GM19452 (cell line): ENCODE measurements around the gene FSIP1.

Source experiments
- ATAC-seq: cut with Tn5 transposase; IDR thresholded peaks from one replicate; pipeline ENCODE4 v1.9.1; 2021; ENCODE audit not compliant: unreplicated experiment

The FSIP1 gene

DNA sequence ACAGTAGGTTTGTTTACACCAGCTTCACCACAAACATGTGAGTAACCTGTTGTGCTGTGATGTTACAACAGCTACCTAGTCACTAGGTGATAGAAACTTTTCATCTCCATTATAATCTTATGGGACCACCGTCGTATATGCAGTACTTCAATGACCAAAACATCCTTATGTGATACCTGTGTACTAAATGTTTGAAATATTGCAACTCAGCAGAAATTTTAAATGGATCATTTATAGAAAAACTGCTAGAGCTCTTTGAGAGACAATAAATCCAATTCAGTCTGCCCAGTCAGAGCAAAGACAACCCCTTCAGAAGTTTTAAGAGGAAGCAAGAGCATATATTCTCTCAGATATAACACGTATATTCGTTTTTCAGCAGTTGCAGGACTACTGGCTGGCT, 128.3 kb downstream of the FSIP1 start:
- ATAC-seq = no peak

DNA sequence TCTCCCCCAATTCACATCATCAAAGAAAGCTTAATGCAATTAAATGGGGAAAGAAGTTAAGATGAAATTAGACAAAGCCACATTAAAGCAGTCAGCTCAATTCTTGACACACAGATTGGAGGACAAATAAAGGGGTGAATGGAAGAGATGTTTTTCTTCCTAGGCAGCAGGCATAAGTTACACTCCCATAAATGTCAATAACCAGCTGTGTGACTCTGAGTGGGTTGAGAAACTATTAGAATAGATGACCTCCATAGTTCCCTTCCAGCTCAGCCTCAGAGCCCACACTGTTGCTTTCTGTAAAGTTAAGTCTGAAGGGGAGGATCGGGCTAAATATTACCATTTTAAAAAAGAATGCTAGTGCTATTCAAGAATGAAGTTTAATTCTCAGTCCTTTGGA, 130.8 kb downstream of the FSIP1 start:
- no peak for ATAC-seq

DNA sequence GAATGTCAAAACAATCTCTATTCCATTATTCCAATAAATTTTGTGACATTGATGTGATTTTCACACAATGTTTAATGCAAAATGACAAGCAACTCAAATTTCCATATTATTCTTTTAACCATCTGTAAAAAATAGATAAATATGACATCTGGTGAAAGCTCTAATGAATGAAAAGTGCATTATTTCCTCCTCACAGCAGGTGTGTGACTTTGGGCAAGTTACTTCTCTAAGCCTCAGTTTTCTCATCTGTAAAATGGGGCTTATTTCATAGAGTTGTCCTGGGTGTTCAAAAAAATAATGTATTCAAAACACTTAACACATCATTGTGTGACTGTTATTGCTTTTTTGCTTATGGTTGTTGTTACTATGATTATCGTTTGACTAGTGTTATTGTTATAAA, 131.3 kb downstream of the FSIP1 start:
- no peak for ATAC-seq

DNA sequence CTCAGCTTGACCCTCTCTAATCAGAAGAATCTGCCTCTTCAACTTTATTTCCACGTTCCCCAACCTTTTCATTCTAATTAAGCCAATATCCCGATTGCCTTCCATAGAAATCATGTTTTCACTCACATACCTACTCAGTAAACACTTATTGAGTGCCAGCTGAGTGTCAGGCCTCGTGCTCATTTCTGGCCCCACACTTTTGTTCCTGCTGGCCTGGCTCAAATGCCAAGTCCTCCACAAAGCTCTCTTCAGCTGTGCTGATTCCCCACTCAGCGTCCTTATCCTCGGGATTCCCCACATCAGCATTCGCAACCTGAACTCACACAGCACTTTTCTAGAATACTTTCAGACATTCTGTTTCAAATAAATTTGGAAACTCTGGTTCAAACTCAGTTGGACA, 132.9 kb downstream of the FSIP1 start:
- no peak for ATAC-seq

DNA sequence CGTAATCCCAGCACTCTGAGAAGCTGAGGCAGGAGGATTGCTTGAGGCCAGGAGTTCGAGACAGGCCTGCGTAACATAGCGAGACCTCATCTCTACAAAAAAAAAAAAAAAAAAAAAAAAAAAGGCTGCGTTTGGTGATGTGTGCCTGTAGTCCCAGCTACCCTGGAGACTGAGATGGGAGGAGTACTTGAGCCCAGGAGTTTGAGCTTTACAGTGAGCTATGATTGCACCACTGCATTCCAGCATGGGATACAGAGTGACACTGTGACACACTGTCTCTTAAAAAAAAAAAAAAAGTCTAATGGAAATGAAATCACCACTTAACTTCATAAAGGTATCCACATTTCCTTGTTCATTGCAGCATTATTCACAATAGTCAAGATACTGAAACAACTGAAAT, 136.2 kb downstream of the FSIP1 start:
- ATAC-seq = no peak

DNA sequence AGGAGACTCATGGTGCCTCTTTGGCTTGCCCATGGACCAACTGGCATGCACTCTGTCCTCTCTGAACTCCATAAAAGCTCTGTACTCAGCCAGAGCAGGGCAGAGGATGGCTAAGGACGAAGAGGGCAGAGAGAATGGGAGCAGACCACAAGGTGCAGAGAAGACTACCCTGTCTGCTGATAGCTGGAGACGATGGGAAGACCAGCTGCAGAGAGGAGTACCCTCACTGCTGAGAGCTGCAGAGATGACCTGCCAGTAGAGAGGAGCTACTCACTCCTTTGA, 136.7 kb downstream of the FSIP1 start:
- no peak for ATAC-seq

DNA sequence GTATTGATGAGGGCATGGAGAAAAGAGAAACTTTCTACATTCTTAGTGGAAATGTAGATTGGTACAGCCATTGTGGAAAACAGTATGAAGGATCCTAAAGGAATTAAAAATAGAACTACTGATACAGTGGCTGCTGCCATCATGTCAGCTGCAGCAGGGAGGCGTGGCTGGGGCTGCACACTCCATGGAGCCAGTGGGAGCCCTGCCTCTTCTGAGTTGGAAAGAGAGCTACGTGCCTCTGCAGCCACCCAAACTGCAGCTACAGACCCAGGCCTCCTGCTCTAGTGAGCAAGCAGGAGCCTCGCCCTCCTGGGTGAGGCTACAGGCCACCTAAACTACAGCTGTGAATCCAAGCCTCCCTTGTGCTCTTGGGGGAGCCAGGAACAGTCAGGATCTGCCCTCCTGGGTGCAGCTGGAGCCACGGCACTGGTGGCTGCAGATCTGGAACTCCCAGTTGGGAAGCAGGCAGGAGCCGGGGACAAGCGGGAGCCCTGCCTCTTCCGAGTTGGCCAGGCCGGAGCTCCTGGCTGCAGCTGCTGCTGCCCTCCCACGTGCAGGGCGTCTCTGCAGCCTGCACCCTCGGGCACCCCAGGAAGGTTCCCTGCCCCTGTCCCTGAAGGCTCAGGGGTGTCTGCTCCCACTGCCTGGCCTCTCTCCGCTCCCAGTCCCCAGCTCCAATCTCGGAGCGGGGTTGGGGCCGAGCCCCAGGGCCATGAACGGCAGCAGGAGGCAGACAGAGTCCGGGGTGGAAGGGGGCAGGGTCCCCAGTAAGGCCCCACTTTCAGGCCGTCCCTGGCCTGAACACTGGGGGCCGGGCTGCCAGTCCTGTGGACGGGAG, 137.3 kb downstream of the FSIP1 start:
- ATAC-seq = no peak

DNA sequence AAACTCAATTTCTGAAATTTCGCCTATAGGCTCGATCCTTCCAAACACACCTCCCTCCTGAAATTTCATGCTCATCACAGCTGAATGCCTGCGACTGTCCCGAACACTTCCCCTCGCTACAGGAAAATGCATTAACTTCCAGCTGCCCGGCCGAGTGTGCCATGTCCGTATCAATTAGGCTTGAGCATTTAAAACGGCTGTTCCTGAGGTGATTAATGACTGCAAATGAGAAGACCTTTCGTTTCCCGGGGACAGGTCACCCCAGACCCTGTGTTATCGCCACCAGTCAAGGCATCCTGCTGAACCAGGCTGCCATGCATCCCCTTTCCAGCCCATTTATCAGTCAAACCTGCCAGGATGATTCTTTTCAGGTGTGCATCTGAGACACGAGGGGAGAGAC, 138.5 kb downstream of the FSIP1 start:
- ATAC-seq = no peak

DNA sequence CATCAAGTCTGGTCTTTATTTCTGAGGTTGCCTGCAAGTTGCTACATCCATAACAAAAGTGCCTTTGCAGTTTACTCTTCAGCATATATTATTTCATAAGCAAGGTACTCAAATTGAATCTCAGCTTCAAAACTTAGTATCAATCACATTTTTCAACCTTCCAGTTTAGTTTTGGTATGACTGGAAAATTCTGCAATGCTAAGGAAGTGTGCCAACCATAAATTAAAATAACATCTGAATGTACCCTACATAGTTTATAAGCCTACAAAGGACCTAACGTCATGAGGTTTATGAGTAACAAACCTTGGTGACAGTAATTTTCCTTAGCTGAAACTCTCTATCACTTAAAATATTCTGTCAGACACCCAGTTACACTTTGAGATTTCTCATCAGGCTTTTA, 138.9 kb downstream of the FSIP1 start:
- ATAC-seq = no peak

DNA sequence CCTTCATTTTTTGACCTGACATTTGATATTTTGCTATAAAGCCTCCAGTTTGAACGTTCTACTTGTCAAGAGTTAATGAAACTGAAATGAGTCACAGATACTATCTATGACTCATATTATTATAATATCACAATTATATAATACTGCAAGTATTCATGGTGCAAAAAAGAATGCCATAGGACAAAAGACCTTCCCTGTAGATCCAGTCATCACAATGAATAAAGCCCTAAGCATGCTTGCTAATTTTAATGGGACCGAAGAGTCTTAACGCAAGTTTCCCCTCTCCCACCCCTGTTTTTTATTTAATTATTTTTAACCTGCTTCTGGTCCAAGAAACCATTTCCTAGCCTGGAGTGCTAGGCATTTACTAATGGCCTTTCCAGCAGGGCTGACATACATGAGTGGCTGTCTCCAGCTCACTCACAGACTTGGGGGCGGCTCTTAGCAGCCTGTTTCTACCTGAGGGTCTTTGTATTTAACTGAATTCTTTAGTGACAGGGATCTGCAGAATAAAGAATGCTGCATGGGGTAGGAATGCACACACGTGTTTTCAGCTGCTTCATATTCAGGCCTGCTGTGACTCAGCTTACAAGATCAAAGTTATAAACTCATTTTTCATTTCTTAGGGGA, 140.5 kb downstream of the FSIP1 start:
- ATAC-seq = no peak

DNA sequence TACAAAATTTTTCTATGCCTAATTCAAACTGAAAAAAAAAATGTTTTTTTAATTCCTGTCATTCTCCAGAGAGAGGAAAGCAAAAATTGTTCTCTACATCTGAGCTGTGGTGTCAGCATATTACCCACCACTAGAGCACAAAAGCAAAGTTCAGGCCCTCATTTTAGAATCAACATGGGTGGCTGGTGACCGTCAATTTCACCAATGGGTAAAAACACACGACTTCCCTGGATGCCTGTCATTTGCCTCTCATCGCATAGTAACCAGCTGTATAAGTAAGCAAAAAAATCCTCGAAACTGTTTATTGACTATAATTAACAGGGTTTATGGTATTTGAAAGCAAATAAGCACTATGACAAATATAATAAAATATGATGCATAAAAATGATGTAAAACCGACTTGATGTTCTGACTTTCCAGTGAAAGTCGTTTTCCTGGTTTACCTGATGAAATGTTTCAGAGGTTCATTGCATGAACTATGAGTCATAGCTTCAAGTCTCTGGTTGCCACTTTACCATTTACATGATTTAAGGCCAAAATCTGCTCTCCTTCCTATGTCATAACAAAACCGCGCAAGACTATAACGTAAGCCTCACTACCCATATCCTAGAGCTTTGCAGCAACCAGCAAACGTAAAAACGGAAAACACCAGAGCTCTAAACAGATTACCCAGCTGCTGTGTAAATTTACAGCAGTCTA, 141.3 kb downstream of the FSIP1 start:
- ATAC-seq = no peak

DNA sequence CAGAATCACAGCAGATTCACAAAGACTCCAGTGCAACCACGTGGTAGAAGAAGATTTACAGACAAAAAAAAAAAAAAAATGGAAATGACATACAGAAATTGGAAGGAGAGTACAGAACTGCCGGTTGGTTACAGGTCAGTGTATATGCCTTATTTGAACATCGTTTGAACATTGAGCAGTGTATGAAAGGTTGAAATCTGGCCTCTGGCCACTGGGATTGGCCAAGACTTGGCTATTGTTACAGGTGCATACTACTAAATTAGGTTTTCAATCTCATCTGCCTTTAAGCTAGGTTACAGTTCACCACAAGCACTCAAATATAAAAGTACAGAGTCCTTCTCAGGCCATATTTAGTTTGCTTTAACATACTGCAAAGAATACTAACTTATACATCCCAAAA, 142.0 kb downstream of the FSIP1 start:
- no peak for ATAC-seq

DNA sequence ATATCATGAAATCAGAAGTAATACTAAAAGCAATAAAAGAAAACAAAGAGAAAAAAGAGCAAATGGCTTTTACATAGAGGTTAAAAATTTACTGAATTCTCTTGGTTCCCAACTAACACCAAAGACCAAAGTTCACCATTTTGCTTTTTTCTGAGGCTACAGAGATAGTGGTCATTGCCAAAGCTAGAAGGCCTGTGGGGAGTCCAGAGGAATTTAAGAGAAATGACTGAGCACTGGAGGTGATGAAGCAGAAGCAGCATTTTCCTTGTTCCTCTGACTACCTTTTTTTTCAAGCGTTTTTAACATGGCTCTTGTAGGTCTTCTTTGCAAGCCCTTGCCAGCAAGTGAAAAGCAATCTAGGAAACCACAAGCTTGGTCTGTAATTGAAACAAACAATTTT, 143.6 kb downstream of the FSIP1 start:
- ATAC-seq = no peak

DNA sequence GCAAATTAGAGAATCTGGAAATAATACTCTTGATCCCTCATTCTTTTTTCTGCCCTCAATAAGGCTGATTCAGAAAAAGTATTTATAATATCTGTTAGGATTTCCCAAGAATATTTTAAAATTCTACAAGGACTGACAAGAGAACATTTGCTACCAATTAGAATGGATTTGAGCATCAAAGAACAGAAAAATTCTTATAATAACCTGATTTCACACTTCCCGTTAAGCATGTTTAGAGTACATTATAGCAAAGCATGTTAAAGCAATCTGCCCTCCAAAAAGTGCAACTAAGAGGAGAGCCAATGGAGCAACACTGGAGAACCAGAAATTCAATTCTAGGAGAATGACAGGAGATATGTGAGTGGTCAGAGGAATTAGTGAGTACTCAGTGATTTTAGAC, 144.6 kb downstream of the FSIP1 start:
- no peak for ATAC-seq

DNA sequence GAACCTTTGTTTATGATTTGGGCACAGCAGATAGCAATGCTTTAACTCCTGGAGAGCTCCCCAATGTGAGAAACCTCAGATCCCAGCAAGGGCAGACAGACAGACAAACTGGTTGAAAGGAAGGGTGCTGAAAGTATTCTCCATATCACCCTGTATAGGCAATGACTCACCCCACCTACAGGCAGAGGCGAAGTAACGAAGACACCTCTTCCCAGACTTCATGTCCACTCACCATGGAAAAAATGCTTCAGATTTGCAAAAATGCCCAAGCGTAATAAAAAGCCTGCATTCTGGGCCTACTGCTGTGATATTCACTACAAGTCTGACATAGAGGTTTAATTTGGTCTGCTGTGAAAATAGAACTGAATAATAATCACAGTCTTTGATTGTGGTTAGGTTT, 151.3 kb downstream of the FSIP1 start:
- ATAC-seq = no peak

DNA sequence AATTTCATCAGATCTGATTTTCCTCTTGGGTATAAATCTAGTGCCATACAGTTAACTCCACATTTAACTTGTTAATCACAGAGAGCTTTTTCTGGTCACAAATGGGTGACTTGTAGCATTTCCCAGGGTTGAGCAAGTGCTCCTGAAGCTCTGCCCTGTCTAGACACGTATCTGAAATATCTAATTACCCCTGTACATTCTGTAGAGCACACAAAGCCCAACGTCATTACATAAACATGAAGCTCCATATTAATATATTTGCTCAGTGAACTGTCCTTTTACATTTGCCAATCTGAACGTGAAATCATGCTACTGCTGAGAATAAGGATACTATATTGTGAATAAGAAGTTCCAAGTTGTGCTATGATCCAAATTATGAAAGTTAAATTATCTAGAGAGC, 152.7 kb downstream of the FSIP1 start:
- no peak for ATAC-seq

DNA sequence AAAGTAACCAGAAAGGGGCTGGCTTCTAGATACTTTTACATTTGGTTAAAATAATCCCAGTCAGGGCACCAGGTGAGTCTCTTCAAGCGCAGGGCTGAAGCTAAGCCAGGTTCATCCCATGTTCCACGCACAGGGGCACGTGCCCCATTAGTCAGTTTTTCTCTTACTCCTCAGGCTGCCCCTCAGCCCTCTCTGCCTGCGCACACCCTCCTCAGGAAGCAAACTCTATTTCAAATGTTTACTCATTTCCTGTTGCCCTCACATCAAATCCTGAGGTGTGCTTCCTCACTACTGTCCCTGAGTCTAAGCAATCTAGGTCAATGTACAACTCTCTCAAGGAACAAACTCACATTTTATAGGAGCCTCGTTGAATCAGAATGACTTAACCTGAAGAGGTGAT, 153.3 kb downstream of the FSIP1 start:
- ATAC-seq = no peak

DNA sequence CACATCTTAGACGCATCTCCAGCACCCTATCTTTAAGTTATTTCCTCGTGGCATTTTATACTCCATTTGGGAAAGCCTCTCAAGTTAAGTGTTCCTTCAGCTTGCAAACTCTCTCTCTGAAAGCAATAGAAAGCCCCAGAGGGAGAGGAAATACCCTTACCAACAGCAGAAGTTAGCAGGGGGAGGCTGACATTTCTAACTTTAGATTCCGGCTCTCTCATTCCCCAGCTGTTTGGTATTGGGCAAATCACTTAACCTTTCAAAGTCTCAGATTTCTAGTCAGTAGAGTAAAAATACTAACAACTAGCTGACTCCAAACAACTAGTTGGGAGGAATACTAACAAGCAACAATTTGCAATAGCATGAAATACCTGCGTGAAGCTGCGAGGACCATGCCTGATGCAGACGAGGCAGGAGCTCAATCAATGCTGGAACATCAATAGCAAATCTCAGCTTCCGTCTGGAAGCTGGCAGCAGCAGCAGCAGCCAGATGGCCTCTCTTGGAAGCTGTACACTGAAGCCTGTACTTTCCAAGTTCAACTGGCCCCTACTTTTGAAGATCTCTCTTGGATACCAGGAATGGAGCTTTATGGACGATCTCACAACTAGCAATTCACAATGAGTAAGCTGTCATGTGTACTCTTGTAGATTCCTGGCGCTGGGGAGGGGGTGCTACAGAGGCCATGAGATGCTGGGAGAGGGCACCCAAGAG, 153.9 kb downstream of the FSIP1 start:
- no peak for ATAC-seq

DNA sequence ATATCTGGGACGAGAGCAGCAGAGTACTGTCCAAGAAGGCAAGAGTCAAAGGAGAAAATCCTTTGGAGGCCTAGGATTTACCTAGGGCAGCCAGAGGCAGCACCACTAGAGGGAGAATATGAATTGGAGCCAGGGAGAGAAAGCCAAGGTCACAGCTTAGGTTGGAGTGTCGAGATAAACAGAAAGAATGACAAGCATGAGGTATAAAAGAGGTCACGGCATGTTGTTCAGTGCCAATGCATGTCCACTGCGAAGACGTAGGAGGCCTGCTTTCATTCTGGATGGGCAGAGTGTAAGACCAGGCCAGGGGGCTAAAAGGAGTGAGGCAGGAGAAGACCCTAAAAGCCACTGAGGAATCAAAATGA, 154.5 kb downstream of the FSIP1 start:
- no peak for ATAC-seq

DNA sequence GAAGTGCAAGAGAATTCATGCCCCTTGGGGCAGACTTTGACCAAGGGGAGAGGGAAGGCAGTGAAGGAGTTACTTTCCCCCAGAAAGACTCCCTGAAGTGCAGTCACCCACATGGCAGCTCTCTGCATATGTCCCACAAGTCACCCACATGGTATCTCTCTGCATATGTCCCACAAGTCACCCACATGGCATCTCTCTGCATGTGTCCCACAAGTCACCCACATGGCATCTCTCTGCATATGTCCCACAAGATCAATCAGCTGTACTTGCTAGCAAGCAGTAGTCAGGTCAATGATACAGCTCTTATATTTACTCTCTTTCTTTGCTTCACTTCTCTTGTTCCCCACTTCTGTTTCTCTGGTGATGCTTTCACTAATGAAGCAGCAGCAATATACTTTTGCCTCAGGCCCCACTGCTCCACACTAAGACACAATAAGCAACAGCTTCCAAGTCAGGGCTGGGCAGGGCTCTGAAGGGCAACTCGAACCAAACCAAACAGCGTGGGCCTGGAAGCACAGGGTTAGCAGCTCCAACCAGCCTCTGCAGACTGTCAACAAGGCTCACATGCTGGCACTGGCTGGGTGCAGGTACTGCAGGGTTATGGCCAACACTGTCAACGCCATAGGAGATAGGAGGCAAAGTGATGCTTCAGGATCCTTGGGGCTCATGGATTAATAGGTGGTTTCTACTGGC, 155.0 kb downstream of the FSIP1 start:
- ATAC-seq = no peak

DNA sequence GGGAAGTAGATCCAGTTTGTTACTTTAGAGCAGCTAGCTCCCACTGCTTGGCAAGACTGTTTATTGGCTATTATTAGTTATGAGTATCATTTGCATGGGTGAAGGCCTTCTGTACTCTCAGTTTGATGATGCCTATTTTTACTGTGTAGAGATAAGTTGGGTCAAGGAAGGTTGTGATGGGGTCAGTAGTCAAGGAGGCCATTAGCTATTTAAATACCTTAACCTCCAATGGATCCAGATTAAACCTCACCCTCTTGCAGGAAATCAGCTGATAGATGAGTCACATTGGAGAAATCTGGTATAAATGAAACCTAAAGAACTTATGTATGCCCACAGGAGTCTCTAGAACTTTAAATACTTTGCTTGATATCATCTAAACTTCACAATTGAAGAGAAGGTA, 156.8 kb downstream of the FSIP1 start:
- ATAC-seq = no peak
